MG63 (cell line): ENCODE data around the gene GPR55. TPM values are rescaled to one million over a fixed set of nuclear protein-coding genes. Genes with fewer than 3 reads are reported as not detected.

Experiments
- DNase-seq: peaks from one replicate; pipeline ENCODE4 v3.0.0-alpha.2; 2020
- H3K27me3 ChIP-seq: fragments of 250-450 bp; sonication (Bioruptor Pico); 2 replicates; pipeline ENCODE4 v1.5.1; 2020; ENCODE audit warnings: mild to moderate bottlenecking, moderate library complexity
- H3K36me3 ChIP-seq: fragments of 250-450 bp; sonication (Bioruptor Pico); 2 replicates; pipeline ENCODE4 v1.5.1; 2020; ENCODE audit warnings: mild to moderate bottlenecking, moderate library complexity
- H3K4me3 ChIP-seq: fragments of 250-450 bp; sonication (Bioruptor Pico); 2 replicates; pipeline ENCODE4 v1.5.1; 2020; ENCODE audit warnings: mild to moderate bottlenecking, moderate library complexity
- H3K9me3 ChIP-seq: fragments of 250-450 bp; sonication (Bioruptor Pico); 2 replicates; pipeline ENCODE4 v1.5.1; 2020; ENCODE audit warnings: mild to moderate bottlenecking, moderate library complexity
- total RNA-seq: library from RNA; depleted of rRNA; stranded (reverse); fragments of >200 nt; shearing (Covaris generic); gene quantifications from 2 replicates; pipeline ENCODE4 v1.2.3, GENCODE V29; 2014; ENCODE audit warnings: low replicate concordance

The GPR55 gene
- total RNA-seq, 1 experiment from 2014 or later, result not detected

GRCh38 chr2:230872151-230872967 is 52.7 kb downstream of the GPR55 start:
- H3K4me3 ChIP-seq, result no peak overlapping the region
- H3K36me3 ChIP-seq, result no peaks in the 10 kb centered on the region
- DNase-seq, result no peak
- no peaks in the 10 kb centered on the region for H3K27me3 ChIP-seq
- H3K9me3 ChIP-seq, result no peaks in the 10 kb centered on the region

GRCh38 chr2:230871361-230872150 is 53.5 kb downstream of the GPR55 start:
- Histone ChIP-seq H3K36me3 (no peaks in the 10 kb centered on the region), H3K27me3 (no peaks in the 10 kb centered on the region), H3K9me3 (no peaks in the 10 kb centered on the region), H3K4me3 (no peak overlapping the region)
- DNase-seq, result no peak

GRCh38 chr2:230870544-230871360 is 54.3 kb downstream of the GPR55 start:
- no peak for DNase-seq
- Histone ChIP-seq H3K36me3 (no peaks in the 10 kb centered on the region), H3K9me3 (no peaks in the 10 kb centered on the region), H3K27me3 (no peaks in the 10 kb centered on the region), H3K4me3 (no peak overlapping the region)

GRCh38 chr2:230869914-230870543 is 55.0 kb downstream of the GPR55 start:
- no peaks in the 10 kb centered on the region for H3K36me3 ChIP-seq
- no peak for DNase-seq
- no peaks in the 10 kb centered on the region for H3K9me3 ChIP-seq
- H3K4me3 ChIP-seq, result no peak overlapping the region
- H3K27me3 ChIP-seq, result no peaks in the 10 kb centered on the region

GRCh38 chr2:230868947-230869913 is 55.8 kb downstream of the GPR55 start:
- no peak for DNase-seq
- Histone ChIP-seq H3K9me3 (no peaks in the 10 kb centered on the region), H3K36me3 (no peaks in the 10 kb centered on the region), H3K27me3 (0 out of 2 replicates have a peak, but pooled peaks cover 1% of the 10 kb centered on the region), H3K4me3 (no peak overlapping the region)

GRCh38 chr2:230868161-230868946 is 56.7 kb downstream of the GPR55 start:
- no peak for DNase-seq
- no peaks in the 10 kb centered on the region for H3K9me3 ChIP-seq
- H3K36me3 ChIP-seq, result no peaks in the 10 kb centered on the region
- no peak overlapping the region for H3K4me3 ChIP-seq
- 0 out of 2 replicates have a peak, but pooled peaks cover 2% of the 10 kb centered on the region for H3K27me3 ChIP-seq

- no peaks in the 10 kb centered on the region for H3K36me3 ChIP-seq
- H3K27me3 ChIP-seq, result peaks cover 14% of the 10 kb centered on the region
- no peak overlapping the region for H3K4me3 ChIP-seq
- peak; percentile 26 for DNase-seq
- H3K9me3 ChIP-seq, result no peaks in the 10 kb centered on the region
These were observed 58.1 kb downstream of the GPR55 start for GRCh38 chr2:230866756-230867523.

- Histone ChIP-seq H3K9me3 (no peaks in the 10 kb centered on the region), H3K27me3 (peaks cover 14% of the 10 kb centered on the region), H3K4me3 (no peak overlapping the region), H3K36me3 (no peaks in the 10 kb centered on the region)
- DNase-seq, result no peak
These were observed 59.0 kb downstream of the GPR55 start for GRCh38 chr2:230865766-230866755.

- DNase-seq, result no peak
- H3K9me3 ChIP-seq, result no peaks in the 10 kb centered on the region
- H3K36me3 ChIP-seq, result no peaks in the 10 kb centered on the region
- peak overlapping the region; percentile 64 for H3K4me3 ChIP-seq
- H3K27me3 ChIP-seq, result peaks cover 14% of the 10 kb centered on the region
These were observed 59.7 kb downstream of the GPR55 start for GRCh38 chr2:230865307-230865765.

- Histone ChIP-seq H3K36me3 (no peaks in the 10 kb centered on the region), H3K4me3 (peak within 1 kb of the TSS; percentile 64), H3K9me3 (no peaks in the 10 kb centered on the region), H3K27me3 (peaks cover 14% of the 10 kb centered on the region)
- peak; percentile 70 for DNase-seq
These were observed 60.3 kb downstream of the GPR55 start, which contains the start of gene ITM2C for GRCh38 chr2:230864605-230865306. TSS of gene ITM2C (plus strand) at chr2:230864942. CDS start at chr2:230865026, 84 bp downstream.

GRCh38 chr2:230864122-230864604 is 60.9 kb downstream of the GPR55 start:
- DNase-seq, result no peak
- Histone ChIP-seq H3K9me3 (no peaks in the 10 kb centered on the region), H3K36me3 (no peaks in the 10 kb centered on the region), H3K27me3 (peaks cover 14% of the 10 kb centered on the region), H3K4me3 (peak overlapping the region; percentile 64)

GRCh38 chr2:230863442-230864121 is 61.5 kb downstream of the GPR55 start:
- Histone ChIP-seq H3K9me3 (no peaks in the 10 kb centered on the region; the same call in 1 of the 2 replicates), H3K4me3 (no peak overlapping the region), H3K36me3 (no peaks in the 10 kb centered on the region), H3K27me3 (peaks cover 17% of the 10 kb centered on the region)
- DNase-seq, result no peak
